Esophagus squamous epithelium (tissue), 5 donors: ENCODE data around the gene HYOU1. TPM values are rescaled to one million over a fixed set of nuclear protein-coding genes. Genes with fewer than 3 reads are reported as not detected.

ENCODE experiments used
- DNase-seq: peaks from one replicate; lab custom pipeline; 2025; lab: John Stamatoyannopoulos, UW
- H3K27ac ChIP-seq, 4 donors: fragments of 200-600 bp; sonication (generic); one replicate each; pipeline ENCODE4 v1.5.1; 2016 to 2019; ENCODE audit warnings: mild to moderate bottlenecking in 1 of 4
- H3K27me3 ChIP-seq, 4 donors: fragments of 200-600 bp; sonication (generic); 1 replicate in 3 of 4; 2 replicates in 1 of 4; pipeline versions ENCODE4 v1.5.1 to v1.6.0; 2017 to 2021; ENCODE audit warnings: antibody characterized with exemption in 1 of 4
- H3K36me3 ChIP-seq, 3 donors: fragments of 200-600 bp; sonication (generic); one replicate each; pipeline ENCODE4 v1.5.1; 2016 to 2019
- H3K4me1 ChIP-seq, 3 donors: fragments of 200-600 bp; sonication (generic); one replicate each; pipeline ENCODE4 v1.5.1; 2017 to 2019
- H3K4me3 ChIP-seq, 4 donors: fragments of 200-600 bp; sonication (generic); 1 replicate in 3 of 4; 2 replicates in 1 of 4; pipeline ENCODE4 v1.5.1; 2016 to 2019; ENCODE audit warnings: mild to moderate bottlenecking in 2 of 4, moderate library complexity in 1 of 4
- H3K9me3 ChIP-seq, 3 donors: fragments of 200-600 bp; sonication (generic); one replicate each; pipeline ENCODE4 v1.5.1; 2016 to 2019
- POLR2A ChIP-seq, 4 donors: fragments of 450-650 bp; IDR thresholded peaks; one replicate each; pipeline ENCODE4 v1.6.1; 2017; ENCODE audit warnings: antibody characterized with exemption in 4 of 4, mild to moderate bottlenecking in 4 of 4, moderate library complexity in 3 of 4
- WGBS, 2 donors: methylation state at CpG; one replicate each; pipeline ENCODE4 v1.1.5; 2018; 5-methylcytosine and 5-hydroxymethylcytosine counted together
- intact Hi-C: fragments of 100-400 bp; cut with DNase I; formaldehyde crosslinking; loops from one replicate; pipeline ENCODE4 v1.15.0; 2022
- total RNA-seq, 4 donors: library from RNA; depleted of rRNA; stranded (reverse); fragments of >200 nt; gene quantifications; one replicate each; pipeline ENCODE4 v1.1.0, GENCODE V29; 2016
- TF ChIP-seq, protein P1 (sequence below), 6 experiments: fragments of 450-650 bp in 4 of 6; fragments of 200-600 bp in 2 of 6; sonication (generic) in 2 of 6; IDR thresholded peaks; one replicate each; pipeline ENCODE4 v1.5.1; 2016 to 2019; ENCODE audit warnings: antibody characterized with exemption in 6 of 6, mild to moderate bottlenecking in 4 of 6, moderate library complexity in 4 of 6
- donor health status: DM: yes; HTN: yes; CAD: no.

The HYOU1 gene
- total RNA-seq, 4 donors from 2014 or later, result 44.1 to 93.8 (median 65.4) TPM

DNA sequence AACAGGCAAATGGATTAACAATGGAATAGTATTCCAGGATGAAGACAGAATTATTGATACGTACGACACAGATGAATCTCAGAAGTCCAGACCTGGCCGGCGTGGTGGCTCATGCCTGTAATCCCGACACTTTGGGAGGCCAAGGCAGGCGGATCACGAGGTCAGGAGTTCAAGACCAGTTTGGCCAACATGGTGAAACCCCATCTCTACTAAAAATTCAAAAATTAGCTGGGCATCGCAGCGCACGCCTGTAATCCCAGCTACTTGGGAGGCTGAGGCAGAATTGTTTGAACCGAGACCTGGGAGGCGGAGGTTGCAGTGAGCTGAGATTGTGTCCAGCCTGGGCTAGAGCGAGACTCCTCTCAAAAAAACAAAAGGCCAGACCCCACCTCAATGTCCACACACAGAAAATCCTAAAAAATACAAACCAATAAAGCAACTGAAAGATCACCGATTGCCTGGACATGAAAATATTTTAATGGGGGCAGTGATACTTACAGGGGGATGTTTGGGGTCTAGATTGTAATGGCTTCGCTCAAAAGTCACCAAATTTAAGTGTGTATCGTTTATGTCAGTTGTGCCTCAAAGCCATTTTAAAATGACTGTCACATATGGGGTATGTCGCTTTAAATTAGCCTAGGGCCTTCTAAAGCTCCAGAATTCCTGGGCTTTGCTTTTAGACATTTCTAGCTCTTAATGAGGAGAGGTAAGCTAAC, 42.6 kb downstream of the HYOU1 start:
- intact Hi-C loops, result no loop called here
- Histone ChIP-seq H3K4me1 (peaks cover 6 to 33% (median 20%) of the 10 kb centered on the region in 3 donors), H3K9me3 (no peaks in the 10 kb centered on the region), H3K27me3 (no peaks in the 10 kb centered on the region), H3K36me3 (peaks cover 24 to 75% (median 24%) of the 10 kb centered on the region in 3 donors), H3K4me3 (no peak overlapping the region), H3K27ac (no peak overlapping the region)
- WGBS, 2 donors, result 92% methylated on average over 16 to 17 of the region's 17 CpGs
- TF ChIP-seq, protein P1, sequence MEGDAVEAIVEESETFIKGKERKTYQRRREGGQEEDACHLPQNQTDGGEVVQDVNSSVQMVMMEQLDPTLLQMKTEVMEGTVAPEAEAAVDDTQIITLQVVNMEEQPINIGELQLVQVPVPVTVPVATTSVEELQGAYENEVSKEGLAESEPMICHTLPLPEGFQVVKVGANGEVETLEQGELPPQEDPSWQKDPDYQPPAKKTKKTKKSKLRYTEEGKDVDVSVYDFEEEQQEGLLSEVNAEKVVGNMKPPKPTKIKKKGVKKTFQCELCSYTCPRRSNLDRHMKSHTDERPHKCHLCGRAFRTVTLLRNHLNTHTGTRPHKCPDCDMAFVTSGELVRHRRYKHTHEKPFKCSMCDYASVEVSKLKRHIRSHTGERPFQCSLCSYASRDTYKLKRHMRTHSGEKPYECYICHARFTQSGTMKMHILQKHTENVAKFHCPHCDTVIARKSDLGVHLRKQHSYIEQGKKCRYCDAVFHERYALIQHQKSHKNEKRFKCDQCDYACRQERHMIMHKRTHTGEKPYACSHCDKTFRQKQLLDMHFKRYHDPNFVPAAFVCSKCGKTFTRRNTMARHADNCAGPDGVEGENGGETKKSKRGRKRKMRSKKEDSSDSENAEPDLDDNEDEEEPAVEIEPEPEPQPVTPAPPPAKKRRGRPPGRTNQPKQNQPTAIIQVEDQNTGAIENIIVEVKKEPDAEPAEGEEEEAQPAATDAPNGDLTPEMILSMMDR (IDR thresholded peaks at IDR 0.05), result no peak
- no peak for TF ChIP-seq POLR2A (IDR thresholded peaks at IDR 0.05)
- DNase-seq, result no peak

DNA sequence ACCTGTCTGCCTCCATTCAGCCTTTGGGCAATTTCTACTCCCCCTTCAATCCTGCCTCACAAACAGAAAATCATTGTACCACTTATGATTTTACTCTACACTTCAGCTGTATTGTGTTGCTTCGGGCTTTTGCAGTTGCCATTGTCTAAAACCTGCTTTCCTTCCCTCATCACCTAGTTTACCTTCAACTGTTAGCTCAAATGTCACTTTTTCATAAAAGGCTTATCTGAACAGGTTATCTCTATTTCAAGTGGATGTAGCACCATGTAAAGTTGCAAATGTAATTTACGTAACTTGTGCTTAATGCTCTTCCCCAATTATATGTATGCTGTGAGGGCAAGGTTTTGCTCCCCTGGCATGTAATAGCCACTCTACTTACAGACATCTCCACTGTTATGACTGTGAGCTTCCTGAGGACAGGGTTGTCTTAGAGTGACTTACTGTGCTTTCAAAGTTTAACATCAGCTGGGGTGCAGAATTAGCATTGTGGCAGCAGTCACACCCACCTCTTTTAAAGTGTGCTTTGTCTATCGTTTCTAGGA, 44.3 kb downstream of the HYOU1 start:
- Histone ChIP-seq H3K27me3 (no peaks in the 10 kb centered on the region), H3K36me3 (peaks cover 24 to 91% (median 24%) of the 10 kb centered on the region in 3 donors), H3K27ac (no peak overlapping the region), H3K9me3 (no peaks in the 10 kb centered on the region), H3K4me3 (no peak overlapping the region), H3K4me1 (peaks cover 5 to 29% (median 20%) of the 10 kb centered on the region in 3 donors)
- WGBS, 2 donors, result 69 to 76% methylated on average over 3 of the region's 3 CpGs
- no peak for DNase-seq
- TF ChIP-seq, protein P1 (IDR thresholded peaks at IDR 0.05), result no peak
- TF ChIP-seq POLR2A (IDR thresholded peaks at IDR 0.05), result no peak
- intact Hi-C loops, result no loop called here

DNA sequence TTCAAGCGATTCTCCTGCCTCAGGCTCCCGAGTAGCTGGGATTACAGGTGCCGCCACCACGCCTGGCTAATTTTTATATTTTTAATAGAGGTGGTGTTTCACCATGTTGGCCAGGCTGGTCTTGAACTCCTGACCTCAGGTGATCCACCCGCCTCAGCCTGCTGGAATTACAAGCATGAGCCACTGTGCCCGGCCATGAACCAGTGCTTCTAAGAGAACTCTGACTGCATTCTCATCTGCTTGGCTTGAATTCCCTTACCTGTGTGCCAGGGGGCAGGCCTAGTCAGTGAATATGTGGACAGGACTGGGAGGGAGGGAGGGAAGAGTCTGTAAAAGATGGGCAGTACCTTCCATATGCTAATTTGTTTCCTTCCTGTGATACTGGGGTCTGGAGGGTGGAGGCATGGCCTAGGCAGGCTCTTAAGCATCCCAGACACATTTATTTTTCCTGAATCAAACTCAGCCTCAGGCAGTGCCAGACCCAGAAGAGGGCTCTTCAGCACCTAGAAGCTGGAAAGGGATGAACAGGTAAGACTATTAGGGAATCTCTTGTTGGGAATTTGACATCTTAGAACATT, 45.4 kb downstream of the HYOU1 start:
- TF ChIP-seq, protein P1 (IDR thresholded peaks at IDR 0.05), result no peak
- TF ChIP-seq POLR2A (IDR thresholded peaks at IDR 0.05), result no peak
- intact Hi-C loops, result no loop called here
- Histone ChIP-seq H3K27ac (no peak overlapping the region), H3K36me3 (peaks cover 24 to 98% (median 31%) of the 10 kb centered on the region in 3 donors), H3K9me3 (no peaks in the 10 kb centered on the region), H3K4me3 (no peak overlapping the region), H3K4me1 (peaks cover 0 to 20% (median 13%) of the 10 kb centered on the region in 3 donors), H3K27me3 (no peaks in the 10 kb centered on the region)
- no peak for DNase-seq
- 57 to 74% methylated on average over 4 to 5 of the region's 6 CpGs for WGBS, 2 donors

DNA sequence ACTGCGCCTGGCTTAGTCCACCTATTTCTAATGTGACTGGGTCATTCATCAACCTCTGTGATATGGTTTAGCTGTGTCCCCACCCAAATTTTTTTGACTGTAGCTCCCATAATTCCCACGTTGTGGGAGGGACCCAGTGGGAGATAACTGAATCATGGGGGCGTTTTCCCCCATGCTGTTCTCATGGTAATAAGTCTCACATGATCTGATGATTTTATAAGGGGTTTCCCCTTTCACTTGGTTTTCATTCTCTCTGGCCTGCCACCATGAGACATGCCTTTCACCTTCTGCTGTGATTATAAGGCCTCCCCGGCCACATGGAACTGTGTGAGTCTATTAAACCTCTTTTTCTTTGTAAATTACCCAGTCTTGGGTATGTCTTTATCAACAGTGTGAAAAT, 50.3 kb downstream of the HYOU1 start:
- intact Hi-C loops, result no loop called here
- Histone ChIP-seq H3K9me3 (no peaks in the 10 kb centered on the region), H3K4me3 (no peak overlapping the region), H3K36me3 (peaks cover 6 to 99% (median 18%) of the 10 kb centered on the region in 3 donors), H3K4me1 (no peaks in the 10 kb centered on the region), H3K27ac (no peak overlapping the region), H3K27me3 (no peaks in the 10 kb centered on the region)
- 80 to 86% methylated on average over 3 to 4 of the region's 4 CpGs for WGBS, 2 donors
- TF ChIP-seq, protein P1 (IDR thresholded peaks at IDR 0.05), result no peak
- no peak for TF ChIP-seq POLR2A (IDR thresholded peaks at IDR 0.05)
- DNase-seq, result no peak

DNA sequence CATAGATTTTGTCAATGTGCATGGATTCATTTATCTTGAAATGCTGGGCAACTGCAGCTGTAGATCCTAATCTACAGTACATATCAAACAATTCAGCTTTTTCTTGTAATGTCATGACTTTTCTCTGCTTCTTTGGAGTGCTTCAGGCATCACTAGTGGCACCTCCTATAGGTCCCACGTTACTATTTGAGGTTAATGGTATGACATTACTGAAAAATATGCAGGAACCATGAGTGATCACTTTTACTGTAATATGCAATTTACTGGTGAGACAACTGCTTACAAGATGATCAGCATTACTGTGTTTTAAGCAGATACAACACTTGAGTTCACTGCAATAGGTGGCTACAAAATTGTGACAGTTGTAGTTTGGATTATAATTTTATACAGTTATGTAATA, 56.1 kb downstream of the HYOU1 start:
- no peak for TF ChIP-seq POLR2A (IDR thresholded peaks at IDR 0.05)
- TF ChIP-seq, protein P1 (IDR thresholded peaks at IDR 0.05), result no peak
- peaks cover 0 to 67% (median 7%) of the 10 kb centered on the region in 3 donors for H3K36me3 ChIP-seq
- H3K4me3 ChIP-seq, result no peak overlapping the region
- DNase-seq, result no peak
- no peaks in the 10 kb centered on the region for H3K9me3 ChIP-seq
- H3K27me3 ChIP-seq, result no peaks in the 10 kb centered on the region
- WGBS, 2 donors, result 31 to 38% methylated on average over 1 of the region's 1 CpG
- intact Hi-C loops, result no loop called here
- H3K4me1 ChIP-seq, result peaks cover 6 to 34% (median 23%) of the 10 kb centered on the region in 3 donors
- H3K27ac ChIP-seq, result no peak overlapping the region
